ENCODE results near the gene ZBTB17.
"Not testable (repeated sequence)": the region's sequence is repeated elsewhere in the genome, so short reads cannot be mapped to it uniquely, and the experiment has no call there.

Gene ZBTB17

DNA sequence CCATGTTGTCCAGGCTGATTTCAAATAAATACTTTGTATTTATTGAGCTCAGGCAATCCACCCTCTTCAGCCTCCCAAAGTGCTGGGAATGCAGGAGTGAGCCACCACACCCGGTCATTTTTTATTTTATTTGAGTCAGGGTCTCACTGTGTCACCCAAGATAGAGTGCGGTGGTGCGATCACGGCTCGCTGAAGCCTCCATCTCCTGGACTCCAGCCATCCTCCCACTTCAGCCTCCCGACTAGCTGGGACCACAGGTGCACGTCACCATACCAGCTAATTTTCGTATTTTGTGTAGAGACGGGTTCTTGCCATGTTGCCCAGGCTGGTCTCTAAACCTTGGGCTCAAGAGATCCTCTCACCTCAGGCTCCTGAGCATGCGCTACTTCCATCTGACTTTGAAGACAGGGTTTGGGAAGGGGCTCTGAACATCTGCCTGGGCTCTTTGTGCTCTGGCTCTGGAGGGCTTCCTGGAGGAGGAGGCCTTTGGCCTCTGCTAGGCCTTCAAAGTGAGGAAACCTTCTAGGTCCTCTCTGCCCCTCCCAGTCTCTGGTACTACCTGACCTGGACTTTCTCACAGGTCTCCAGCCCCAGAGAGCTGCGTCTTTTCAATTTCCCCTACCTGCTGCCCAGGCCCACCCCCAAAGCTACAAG, 36.2 kb upstream of the ZBTB17 start:
- DNase-seq (ENCODE audit: low spot score): no peak

DNA sequence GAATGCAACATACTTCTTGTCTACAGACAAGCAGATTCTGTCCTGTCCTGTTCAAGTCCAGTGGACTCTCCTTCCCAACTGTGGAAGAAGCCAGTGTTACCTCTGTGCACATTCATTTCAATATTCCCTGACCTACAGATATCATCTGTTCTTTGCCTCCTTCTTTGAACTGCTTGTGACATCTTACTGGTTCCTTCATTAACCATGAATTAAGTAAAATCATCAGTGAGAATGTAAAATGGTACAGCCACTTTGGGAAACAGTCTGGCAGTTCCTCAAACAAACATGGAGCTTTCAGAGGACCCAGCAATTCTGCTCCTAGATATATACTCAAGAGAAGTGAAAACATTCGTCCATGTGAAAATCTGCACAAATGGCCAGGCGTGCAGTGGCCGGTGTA, 34.9 kb upstream of the ZBTB17 start:
- no peak for DNase-seq (ENCODE audit: low spot score)

DNA sequence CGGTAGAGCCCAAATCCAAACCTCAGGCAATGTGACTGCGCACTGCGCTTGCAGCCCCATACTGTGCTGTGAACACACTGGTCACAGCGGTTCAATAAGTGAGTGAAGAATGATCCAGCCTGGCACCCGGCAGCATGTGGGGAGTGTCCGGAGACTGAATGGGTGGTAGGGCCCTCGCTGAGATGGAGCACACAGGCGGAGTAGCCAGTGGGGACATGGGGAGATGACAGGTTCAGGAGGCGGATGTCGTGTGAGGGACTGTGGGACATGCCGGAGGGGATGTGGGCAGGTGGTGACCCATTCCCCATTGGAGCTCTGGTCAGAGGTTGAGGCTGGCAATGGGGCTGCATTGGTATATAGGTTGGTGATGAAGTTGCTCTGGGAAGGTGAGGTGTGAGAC, 33.8 kb upstream of the ZBTB17 start:
- no peak for DNase-seq (ENCODE audit: low spot score)

DNA sequence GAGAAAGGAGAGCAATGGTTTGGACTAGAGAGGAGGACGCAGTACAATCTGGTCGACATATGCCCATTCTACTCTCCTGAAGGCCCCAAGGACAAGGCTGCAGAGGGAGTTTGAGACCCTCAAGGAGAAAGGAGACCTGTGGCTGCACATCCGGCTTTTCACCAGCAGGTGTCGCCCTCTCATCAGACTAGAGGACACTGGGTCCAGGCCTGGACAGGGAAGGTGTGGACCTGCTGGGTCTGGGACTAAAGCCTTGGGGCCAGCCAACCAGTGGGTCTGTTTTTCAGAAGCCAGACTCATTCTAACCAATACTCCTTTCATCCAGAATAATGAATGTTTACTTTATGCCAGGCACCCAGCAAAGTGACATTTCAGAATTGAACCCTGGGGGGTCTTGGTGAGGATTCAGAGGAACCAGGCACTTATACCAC, 33.1 kb upstream of the ZBTB17 start:
- DNase-seq (ENCODE audit: low spot score): peak; percentile 67

DNA sequence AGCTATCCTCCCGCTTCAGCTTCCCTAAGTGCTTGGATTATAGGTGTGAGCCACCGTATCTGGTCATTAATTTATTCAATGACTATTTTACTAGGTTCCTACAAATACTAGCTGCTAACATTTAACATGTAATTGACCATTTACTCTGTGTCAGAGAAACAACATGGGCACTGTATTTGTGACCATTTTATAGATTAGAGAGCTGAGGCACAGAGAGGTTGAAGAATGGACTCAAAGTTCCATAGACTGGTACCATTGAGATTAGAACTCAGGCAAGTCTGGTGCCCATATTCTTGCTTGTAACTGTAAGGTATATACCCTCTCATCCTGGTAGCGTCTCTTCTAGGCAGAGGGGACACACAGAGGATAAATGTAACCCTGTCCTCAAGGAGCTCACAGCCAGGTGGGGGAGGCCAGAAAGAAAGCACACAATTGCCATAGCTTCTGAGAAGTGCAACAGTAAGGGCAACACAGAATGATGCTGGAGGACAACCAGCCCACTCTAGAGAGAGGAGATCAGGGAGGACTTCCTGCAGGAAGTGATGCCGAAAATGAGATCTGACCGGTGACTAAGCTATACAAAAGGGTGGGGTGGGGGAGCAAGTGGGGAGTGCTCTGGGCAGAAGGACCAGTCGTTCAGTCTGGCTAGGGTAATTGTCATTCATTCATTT, 31.9 kb upstream of the ZBTB17 start:
- DNase-seq (ENCODE audit: low spot score): no peak

DNA sequence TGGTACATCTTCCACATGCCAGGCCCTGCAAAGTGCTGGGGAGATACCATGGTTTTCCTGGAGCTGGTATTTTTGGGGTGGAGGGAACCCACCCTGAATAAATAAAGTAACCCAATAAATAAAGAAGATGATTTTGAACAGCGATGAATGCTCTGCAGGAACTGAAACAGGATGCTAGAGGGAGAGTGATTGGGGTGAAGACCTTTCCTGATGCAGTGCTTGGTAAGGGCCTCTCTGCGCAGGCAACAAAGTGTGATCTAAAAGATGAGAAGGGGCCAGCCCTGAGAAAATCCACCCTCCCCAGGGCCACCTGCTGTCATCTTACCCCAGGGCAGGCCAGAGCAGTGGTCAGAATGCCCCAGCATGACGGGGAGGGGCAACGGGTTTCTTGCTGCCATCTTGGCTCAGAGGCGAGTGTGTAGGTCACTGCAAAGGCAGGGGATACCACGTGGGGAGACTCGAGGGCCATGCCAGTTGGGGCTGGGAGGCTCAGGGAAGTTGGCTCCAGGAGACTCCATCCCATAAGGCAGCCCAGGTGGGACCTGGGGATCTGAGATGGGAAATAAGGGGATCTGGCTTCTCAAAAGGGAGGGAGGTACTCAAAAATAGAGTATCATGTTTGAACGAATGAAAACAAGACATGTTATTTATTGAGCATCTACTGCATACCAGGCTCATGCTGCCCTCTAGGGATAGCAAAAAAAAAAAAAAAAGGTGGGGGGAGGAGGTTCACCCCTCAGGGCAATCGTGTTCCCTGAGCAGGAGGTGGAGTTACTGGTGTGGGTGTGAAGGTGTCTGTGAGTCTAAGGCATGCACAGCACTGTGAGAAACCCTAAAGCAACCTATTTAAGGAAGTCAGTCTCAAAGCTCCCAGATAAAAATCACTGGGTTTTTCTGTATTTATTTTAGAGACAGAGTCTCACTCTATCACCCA, 30.9 kb upstream of the ZBTB17 start:
- no peak for DNase-seq (ENCODE audit: low spot score)

DNA sequence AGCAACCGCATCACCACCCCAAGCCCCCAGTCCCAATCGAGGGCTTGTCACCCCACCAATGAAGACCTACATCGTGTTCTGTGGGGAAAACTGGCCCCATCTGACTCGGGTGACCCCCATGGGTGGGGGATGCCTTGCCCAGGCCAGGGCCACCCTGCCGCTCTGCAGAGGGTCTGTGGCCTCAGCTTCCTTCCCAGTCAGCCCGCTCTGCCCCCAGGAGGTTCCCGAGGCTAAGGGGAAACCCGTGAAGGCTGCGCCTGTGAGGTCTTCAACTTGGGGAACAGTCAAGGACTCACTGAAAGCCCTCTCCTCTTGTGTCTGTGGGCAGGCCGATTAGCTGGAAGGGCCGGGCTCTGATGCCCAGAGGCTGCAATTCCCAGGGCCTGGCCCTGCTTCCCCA, 30.1 kb upstream of the ZBTB17 start:
- no peak for DNase-seq (ENCODE audit: low spot score)

DNA sequence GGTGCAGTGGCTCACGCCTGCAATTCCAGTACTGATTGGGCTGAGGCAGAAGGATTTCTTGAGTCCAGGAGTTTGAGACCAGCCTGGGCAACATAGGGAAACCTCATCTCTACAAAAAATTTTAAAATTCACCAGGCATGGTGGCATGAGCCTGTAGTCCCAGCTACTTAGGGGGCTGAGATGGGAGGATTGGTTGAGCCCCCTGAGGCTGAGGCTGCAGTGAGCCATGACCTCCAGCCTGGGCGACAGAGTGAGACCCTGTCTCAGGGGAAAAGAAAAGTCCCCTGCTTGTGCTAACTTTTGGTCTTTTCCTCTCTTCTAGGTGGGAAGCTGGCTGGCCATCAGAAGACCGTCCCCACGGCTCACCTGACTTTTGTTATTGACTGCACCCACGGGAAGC, 29.7 kb upstream of the ZBTB17 start:
- no peak for DNase-seq (ENCODE audit: low spot score)

DNA sequence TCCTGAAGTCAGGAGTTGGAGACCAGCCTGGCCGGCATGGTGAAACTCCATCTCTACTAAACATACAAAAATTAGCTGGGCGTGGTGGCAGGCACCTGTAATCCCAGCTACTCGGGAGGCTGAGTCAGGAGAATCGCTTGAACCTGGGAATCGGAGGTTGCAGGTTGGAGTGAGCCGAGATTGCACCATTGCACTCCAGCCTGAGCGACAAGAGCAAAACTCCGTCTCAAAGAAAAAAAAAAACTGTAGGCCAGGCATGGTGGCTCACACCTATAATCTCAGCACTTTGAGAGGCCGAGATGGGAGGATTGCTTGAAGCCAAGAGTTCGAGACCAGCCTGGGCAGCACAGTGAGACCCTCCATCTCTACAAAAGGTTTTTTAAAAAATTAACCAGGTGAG, 25.4 kb upstream of the ZBTB17 start:
- DNase-seq (ENCODE audit: low spot score): not testable (repeated sequence)

DNA sequence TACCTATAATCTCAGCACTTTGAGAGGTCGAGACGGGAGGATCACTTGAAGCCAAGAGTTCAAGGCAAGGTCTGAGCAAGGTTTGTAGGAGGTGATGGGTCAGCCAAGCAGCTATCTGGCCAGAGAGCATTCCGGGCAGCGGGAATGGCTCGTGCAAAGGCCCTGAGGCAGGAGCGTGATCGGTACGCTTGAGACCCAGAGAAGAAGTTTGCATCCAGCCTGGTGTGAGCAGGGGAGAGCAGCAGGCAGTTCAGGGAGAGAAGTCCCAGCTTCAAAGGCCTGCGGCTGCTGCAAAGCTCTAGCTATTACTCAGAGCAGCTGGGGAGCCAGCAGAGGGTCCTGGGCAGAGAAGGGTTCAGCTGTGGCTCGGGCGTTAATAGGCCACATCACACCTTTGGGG, 23.0 kb upstream of the ZBTB17 start:
- no peak for DNase-seq (ENCODE audit: low spot score)

DNA sequence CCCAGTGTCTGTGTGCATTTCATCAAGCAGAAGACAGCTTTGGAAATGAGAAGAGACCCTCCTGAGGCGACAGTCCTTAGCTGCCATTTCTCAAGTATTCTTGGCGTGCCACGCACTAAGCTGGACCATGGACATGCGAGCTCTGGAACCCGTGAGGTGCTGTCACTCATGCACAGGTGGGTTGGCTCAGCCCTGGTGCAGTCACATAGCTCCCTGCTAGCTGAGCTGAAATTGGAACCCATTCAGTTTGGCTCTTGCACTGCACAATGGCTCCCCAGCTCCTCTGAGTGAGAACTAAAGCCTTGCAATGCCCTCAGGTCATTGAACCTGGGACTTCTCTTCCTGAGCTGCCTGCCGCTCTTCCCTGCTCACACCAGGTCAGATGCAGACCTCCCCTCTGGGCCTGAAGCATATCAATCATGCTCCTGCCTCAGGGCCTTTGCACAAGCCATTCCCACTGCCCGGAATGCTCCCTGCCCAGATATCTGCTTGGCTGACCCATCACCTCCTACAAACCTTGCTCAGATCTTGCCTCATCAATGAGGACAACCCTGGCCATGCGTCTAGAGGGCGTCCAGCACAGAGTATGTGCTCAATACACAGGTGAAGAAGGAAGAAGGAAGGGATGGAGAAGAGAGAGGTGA, 21.9 kb upstream of the ZBTB17 start:
- no peak for DNase-seq (ENCODE audit: low spot score)

DNA sequence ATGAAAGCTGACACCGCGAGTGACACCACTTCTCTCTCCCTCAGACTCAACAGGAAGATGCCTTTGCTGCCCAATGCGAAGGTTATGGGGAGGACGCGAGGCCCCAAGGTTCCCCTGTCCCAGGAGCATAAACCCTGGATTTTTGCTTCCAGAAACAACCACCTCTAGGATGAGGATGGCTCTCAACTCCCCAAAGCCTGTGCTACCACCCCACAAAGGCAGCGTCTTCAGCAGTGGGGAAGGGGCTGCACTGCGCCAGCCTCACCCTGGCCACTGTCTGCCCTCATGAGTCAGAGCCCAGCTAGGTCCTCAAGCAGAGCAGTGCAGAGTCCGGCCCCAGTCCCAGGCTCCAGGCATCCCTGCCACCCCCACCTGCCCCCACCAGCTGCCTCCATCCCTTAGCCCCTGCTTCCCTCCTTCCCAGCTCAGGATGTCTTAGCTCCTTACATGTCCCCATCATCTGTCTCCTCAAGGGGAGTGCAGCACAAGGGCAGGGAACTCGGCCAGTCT, 21.2 kb upstream of the ZBTB17 start:
- no peak for DNase-seq (ENCODE audit: low spot score)

DNA sequence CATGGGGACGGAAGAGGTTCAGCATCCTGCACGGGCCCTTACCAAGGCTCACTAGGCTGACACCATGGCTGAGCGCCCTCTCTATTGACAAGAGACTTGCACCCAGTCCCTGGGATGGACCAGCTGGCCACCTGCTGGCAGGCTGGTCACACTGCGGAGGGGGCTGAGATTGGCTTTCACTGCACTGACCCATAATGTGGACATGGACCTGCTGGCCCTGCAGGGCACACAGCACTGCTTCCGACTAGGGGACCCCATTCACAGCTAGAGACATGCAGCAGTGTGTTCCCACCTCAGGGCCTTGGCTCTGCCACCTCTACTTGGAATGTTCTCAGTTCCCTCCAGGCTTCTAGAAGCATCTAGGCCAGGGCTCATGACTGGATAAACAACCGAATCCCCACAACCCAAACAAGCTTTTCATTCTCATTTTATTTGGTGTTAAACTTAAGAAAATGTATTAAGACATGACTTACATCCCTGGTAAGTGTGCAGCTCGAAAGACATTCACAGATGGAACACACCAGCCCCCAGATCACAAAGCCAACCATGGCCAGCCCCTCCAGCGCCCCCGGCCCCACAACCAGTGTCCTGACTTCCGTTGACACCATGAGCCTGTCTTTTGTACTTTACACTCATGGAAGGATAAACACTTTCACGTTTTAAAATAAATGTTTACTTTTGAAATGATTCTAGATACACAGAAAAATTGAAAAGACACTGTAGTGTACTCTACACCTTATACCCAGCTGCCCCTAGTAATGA, 18.9 kb upstream of the ZBTB17 start:
- no peak for DNase-seq (ENCODE audit: low spot score)

DNA sequence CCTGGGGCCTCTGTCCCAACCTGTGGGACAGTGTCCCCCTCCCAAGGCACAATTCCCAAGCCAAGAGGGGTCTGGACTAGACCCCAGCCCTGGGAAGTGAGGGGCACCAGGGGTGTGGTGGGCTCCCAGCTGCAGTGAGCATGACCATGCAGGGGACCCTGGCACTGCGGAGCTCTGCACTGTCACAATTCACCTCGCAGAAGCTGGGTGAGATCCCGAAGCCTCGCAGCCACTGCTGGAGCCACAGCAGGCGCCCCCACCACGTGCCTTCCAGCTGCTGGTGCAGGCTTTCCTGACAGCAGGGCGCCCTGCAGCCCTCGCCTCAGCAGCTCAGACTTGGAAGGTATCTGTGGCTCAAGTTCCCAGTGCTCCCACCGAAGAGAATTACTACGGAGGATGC, 18.2 kb upstream of the ZBTB17 start:
- DNase-seq (ENCODE audit: low spot score): no peak

DNA sequence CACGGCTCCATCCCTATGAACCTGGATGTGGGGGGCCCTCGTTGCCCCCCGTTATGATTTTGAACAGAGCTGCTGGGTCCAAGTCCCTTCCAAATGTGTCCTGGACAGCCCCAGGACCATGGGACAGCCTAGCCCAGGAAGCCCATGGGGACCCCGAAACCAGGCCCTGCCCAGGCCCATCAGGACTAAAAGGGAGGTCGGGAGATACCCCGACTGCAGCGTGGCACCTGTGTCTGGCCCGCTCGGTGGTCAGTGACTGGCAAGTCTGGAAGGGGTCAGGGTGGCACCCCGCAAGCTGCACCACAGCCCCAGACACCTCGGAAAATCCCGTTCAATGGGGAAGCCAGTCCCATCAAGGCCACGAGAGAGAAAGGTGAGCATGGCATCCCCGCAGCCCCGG, 17.8 kb upstream of the ZBTB17 start:
- DNase-seq (ENCODE audit: low spot score): no peak

DNA sequence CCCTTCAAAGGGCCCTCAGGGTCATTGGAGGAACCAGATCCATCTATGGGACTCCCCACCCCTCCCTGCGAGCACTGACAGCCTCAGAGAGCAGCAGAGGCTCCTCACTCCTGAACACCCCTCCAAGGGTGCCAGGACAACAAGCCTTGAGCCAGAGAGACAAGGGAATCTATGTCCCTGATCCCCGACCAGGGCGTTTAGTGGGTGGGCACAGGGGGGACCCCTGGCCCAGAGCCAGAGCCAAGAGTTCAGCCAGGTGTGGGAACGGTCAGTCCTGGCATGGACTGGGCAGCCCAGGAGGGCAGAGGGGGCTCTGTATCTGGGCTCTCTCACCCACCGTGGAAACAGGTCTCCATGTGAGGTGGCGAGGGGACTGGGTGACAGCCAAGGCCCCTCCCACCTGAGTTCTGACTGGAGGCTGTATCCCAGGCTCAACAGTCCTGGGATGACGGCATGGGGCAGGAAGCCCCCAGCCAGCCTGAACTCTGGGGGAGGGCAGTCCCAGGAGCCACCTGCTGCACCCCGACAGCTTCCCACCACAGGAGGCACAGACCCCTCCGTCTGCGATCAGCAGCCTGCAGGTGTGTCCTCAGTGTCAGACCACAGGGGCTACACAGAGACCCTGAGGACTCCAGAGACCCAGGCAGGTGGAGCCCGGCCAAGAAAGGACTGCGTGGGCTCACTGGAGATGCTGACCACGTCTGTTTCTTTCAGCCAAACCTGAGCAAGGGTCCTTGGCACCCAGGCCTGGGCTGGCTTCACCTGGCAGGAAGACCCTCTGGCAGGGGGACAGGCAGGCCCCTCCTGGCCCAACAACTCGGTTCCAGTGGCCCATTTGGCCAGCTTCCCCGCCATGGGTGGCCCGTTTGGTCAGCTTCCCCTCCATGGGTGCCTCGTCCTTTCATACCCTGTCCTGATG, 16.9 kb upstream of the ZBTB17 start:
- DNase-seq (ENCODE audit: low spot score): no peak

DNA sequence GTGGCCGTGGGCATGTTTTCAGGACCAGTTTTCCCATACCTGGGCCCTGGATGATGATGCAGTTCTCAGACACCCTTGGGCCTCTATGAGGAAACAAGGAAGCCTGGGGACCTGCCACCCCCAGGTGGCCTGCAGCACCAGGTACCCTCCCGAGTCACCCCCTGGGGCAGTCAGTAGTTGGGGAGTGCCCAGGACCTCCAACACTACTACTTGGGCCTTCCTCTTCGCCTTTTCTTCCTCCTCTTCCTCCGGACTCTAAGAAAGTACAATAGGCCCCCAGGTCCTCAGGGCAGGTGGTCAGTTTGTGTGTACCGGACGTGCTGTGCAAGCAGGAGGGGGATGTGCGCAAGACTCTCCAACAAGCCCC, 16.3 kb upstream of the ZBTB17 start:
- no peak for DNase-seq (ENCODE audit: low spot score)

DNA sequence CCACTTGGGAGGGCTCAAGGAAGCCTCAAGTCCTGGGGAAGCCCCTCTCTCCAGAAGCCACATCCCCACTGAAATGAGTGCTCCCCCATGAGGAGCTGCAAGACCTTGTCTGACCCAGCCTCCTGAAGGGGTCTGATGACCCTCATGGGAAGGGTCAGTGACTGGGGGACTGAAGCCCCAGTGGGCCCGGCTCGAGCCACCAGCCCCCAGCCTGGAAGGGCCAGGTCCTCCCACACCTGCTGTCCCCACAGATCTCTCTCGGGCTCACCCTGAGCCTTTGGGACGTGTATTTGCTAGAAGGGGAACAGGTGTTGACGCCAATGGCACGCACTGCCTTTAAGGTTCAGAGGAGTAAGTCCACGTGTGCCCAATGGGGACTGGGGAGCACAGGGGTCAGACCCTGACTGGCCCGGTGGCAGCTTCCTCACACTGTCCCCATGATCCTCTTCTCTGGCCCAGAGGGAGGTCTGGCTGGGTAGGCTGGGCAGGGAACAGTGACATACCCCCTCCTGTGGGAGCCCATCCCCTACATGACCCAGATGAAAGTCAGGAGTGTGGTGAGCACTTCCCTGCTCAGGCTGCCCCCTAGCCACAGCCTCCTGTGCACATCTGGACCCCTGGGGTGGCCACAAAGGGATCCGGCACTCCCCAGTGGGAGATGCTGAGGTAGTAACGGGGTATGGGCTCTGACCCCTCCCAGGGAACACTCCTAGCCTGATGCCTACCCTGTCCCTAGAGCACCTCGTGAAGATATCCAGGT, 15.7 kb upstream of the ZBTB17 start:
- no peak for DNase-seq (ENCODE audit: low spot score)

DNA sequence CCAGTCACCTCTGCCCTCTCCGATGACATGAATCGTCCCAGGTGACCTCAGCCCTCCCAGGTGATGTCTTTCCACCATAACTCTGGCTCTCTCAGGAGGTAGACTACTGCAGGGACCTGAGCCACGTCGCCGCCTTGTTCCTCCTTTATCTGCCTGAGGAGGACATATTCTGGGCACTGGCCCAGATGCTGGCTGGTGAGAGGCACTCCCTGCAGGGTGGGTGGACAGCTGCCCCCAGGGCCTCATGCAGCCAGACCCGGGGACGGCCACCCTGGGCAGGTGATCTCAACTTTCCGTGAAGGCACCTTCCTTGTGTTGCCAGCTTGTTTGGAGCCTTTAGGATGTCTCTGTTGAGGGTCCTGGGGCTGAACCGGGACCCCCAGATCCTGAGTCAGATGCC, 13.9 kb upstream of the ZBTB17 start:
- no peak for DNase-seq (ENCODE audit: low spot score)
